Spleen (tissue), 11 donors: ENCODE results near the gene JMJD1C. TPM values are rescaled to one million over a fixed set of nuclear protein-coding genes. Genes with fewer than 3 reads are reported as not detected.

Experiments
- DNase-seq: peaks from one replicate; pipeline ENCODE4 v3.0.0-alpha.2; 2020
- H3K27ac ChIP-seq, 8 donors: fragments of 200-600 bp; sonication (generic) in 7 of 8; 1 replicate in 4 of 8; 2 replicates in 4 of 8; pipeline versions ENCODE4 v1.5.0 to v1.8.0; 2016 to 2021; ENCODE audit warnings: inconsistent platforms in 4 of 8, mild to moderate bottlenecking in 4 of 8, moderate library complexity in 1 of 8
- H3K27me3 ChIP-seq, 7 donors: fragments of 200-600 bp; sonication (generic) in 6 of 7; replicated peaks in 1 of 7; 1 replicate in 4 of 7; 2 replicates in 3 of 7; pipeline versions ENCODE4 v1.5.0 to v1.8.0; 2016 to 2021; ENCODE audit warnings: inconsistent platforms in 3 of 7, mild to moderate bottlenecking in 1 of 7
- H3K36me3 ChIP-seq, 6 donors: fragments of 200-600 bp; sonication (generic) in 5 of 6; 1 replicate in 4 of 6; 2 replicates in 2 of 6; pipeline versions ENCODE4 v1.5.0 to v1.8.0; 2016 to 2021; ENCODE audit warnings: inconsistent platforms in 2 of 6
- H3K4me1 ChIP-seq, 6 donors: fragments of 200-600 bp; sonication (generic) in 5 of 6; 1 replicate in 3 of 6; 2 replicates in 3 of 6; pipeline versions ENCODE4 v1.5.0 to v1.8.0; 2016 to 2021; ENCODE audit warnings: inconsistent platforms in 3 of 6
- H3K4me3 ChIP-seq, 8 donors: fragments of 200-600 bp; sonication (generic) in 7 of 8; 1 replicate in 4 of 8; 2 replicates in 4 of 8; pipeline versions ENCODE4 v1.5.0 to v1.8.0; 2016 to 2021; ENCODE audit warnings: inconsistent platforms in 4 of 8, mild to moderate bottlenecking in 4 of 8, moderate library complexity in 2 of 8
- H3K9me3 ChIP-seq, 8 donors: fragments of 200-600 bp; sonication (generic) in 7 of 8; 1 replicate in 4 of 8; 2 replicates in 4 of 8; pipeline versions ENCODE4 v1.5.0 to v1.8.0; 2016 to 2021; ENCODE audit warnings: inconsistent platforms in 4 of 8
- CTCF ChIP-seq, 11 experiments: fragments of 200-600 bp in 7 of 11; fragments of 450-650 bp in 4 of 11; sonication (generic) in 4 of 11; IDR thresholded peaks in 8 of 11; conservative IDR thresholded peaks in 3 of 11; 1 replicate in 7 of 11; 2 replicates in 4 of 11; pipeline versions ENCODE4 v1.4.0 to v1.8.0; 2016 to 2021; ENCODE audit warnings: antibody characterized with exemption in 11 of 11, inconsistent platforms in 4 of 11, mild to moderate bottlenecking in 1 of 11
- POLR2A ChIP-seq, 3 donors: fragments of 450-650 bp; IDR thresholded peaks; one replicate each; pipeline ENCODE4 v1.5.1; 2017; ENCODE audit warnings: antibody characterized with exemption in 3 of 3, mild to moderate bottlenecking in 1 of 3
- POLR2AphosphoS5 ChIP-seq, 3 donors: sonication (generic); formaldehyde crosslinking; IDR thresholded peaks; one replicate each; pipeline ENCODE4 v1.5.1; 2017; ENCODE audit warnings: antibody characterized with exemption in 3 of 3
- WGBS, 5 donors: extraction: QIAGEN DNeasy Blood & Tissue Kit in 3 of 5; methylation state at CpG; one replicate each; pipeline versions ENCODE4 v1.1.5 to v1.1.7; 2013 to 2018; 5-methylcytosine and 5-hydroxymethylcytosine counted together
- intact Hi-C: fragments of 100-400 bp; cut with DNase I; formaldehyde crosslinking; loops from one replicate; pipeline ENCODE4 v1.15.0; 2023; ENCODE audit warnings: low total_unique reads
- polyA plus RNA-seq, 3 donors: library from polyadenylated mRNA; stranded (reverse); fragments of 200-250 nt; gene quantifications; one replicate each; pipeline ENCODE4 v1.2.1, GENCODE V29; 2013
- total RNA-seq, 7 donors: library from RNA; depleted of rRNA in 3 of 7; stranded (reverse); fragments of >200 nt in 3 of 7; fragmentation: NEBNext Ultra II Directional in 4 of 7; extraction: Animal tissue kit (Norgen Biotek cat#: 25700) in 4 of 7; gene quantifications; one replicate each; pipeline versions ENCODE4 v1.1.0 to v1.2.1, GENCODE V29; 2016 to 2021
- donor health status: healthy with polysubstance abuse.
- donor health status: DM: no; HTN: no; CAD: no; lungs with moderate emphysema.
- donor health status: DM: no; HTN: no; CAD: no.
- donor health status: Bipolar disorder and iron deficiency.
- donor health status: healthy.
- donor health status: DM: no; HTN: no; CAD: no.
- donor health status: DM: yes; HTN: yes; CAD: no.

The JMJD1C gene
- total and polyA plus RNA-seq, 10 donors: 54.3 to 272 (median 137) TPM

- peaks cover 0 to 17% (median 0%) of the 10 kb centered on the region in 6 donors for H3K4me1 ChIP-seq
- 85 to 95% (median 89%) methylated on average over 2 of the region's 2 CpGs for WGBS, 5 donors
- TF ChIP-seq CTCF (IDR thresholded peaks at IDR 0.05 in 8 of 11, conservative IDR thresholded peaks at IDR 0.05 in 3 of 11) (no peak), POLR2A (IDR thresholded peaks at IDR 0.05) (no peak), POLR2AphosphoS5 (IDR thresholded peaks at IDR 0.05) (no peak)
- no peak for DNase-seq
- no peak overlapping the region for H3K27ac ChIP-seq
- intact Hi-C loops: no loop called here
- H3K27me3 ChIP-seq: no peaks in the 10 kb centered on the region
- no peak overlapping the region for H3K4me3 ChIP-seq
- peaks cover 0 to 9% (median 3%) of the 10 kb centered on the region in 8 donors for H3K9me3 ChIP-seq
- no peaks in the 10 kb centered on the region for H3K36me3 ChIP-seq
Measured at GRCh38 chr10:63456437-63457210, 9.2 kb downstream of the JMJD1C start.

GRCh38 chr10:63455507-63455906, 10.3 kb downstream of the JMJD1C start:
- TF ChIP-seq POLR2A (IDR thresholded peaks at IDR 0.05) (no peak), CTCF (IDR thresholded peaks at IDR 0.05 in 8 of 11, conservative IDR thresholded peaks at IDR 0.05 in 3 of 11) (no peak), POLR2AphosphoS5 (IDR thresholded peaks at IDR 0.05) (no peak)
- Histone ChIP-seq H3K4me3 (no peak overlapping the region), H3K4me1 (peaks cover 0 to 15% (median 0%) of the 10 kb centered on the region in 6 donors), H3K27me3 (no peaks in the 10 kb centered on the region), H3K36me3 (no peaks in the 10 kb centered on the region), H3K9me3 (peaks cover 0 to 9% (median 3%) of the 10 kb centered on the region in 8 donors), H3K27ac (no peak overlapping the region)
- no peak for DNase-seq
- intact Hi-C loops: no loop called here

- WGBS, 5 donors: 46 to 86% (median 73%) methylated on average over 2 of the region's 2 CpGs
- intact Hi-C loops: no loop called here
- no peak overlapping the region for H3K4me3 ChIP-seq
- peaks cover 0 to 22% (median 0%) of the 10 kb centered on the region in 6 donors for H3K4me1 ChIP-seq
- peaks cover 0 to 9% (median 3%) of the 10 kb centered on the region in 8 donors for H3K9me3 ChIP-seq
- no peak for DNase-seq
- H3K27ac ChIP-seq: no peak overlapping the region
- TF ChIP-seq POLR2A (IDR thresholded peaks at IDR 0.05) (no peak), POLR2AphosphoS5 (IDR thresholded peaks at IDR 0.05) (no peak), CTCF (IDR thresholded peaks at IDR 0.05 in 8 of 11, conservative IDR thresholded peaks at IDR 0.05 in 3 of 11) (no peak)
- no peaks in the 10 kb centered on the region for H3K27me3 ChIP-seq
- no peaks in the 10 kb centered on the region for H3K36me3 ChIP-seq
Measured at GRCh38 chr10:63454631-63455030, 11.1 kb downstream of the JMJD1C start.

GRCh38 chr10:63452524-63452923, 13.3 kb downstream of the JMJD1C start:
- intact Hi-C loops: no loop called here
- H3K4me3 ChIP-seq: no peak overlapping the region
- no peaks in the 10 kb centered on the region for H3K27me3 ChIP-seq
- no peaks in the 10 kb centered on the region for H3K36me3 ChIP-seq
- H3K9me3 ChIP-seq: peaks cover 0 to 9% (median 3%) of the 10 kb centered on the region in 8 donors
- no peak for DNase-seq
- peaks cover 0 to 14% (median 0%) of the 10 kb centered on the region in 6 donors for H3K4me1 ChIP-seq
- no peak overlapping the region for H3K27ac ChIP-seq
- TF ChIP-seq CTCF (IDR thresholded peaks at IDR 0.05 in 8 of 11, conservative IDR thresholded peaks at IDR 0.05 in 3 of 11) (no peak), POLR2A (IDR thresholded peaks at IDR 0.05) (no peak), POLR2AphosphoS5 (IDR thresholded peaks at IDR 0.05) (no peak)
